ENCODE data around the gene CDH4. TPM values are rescaled to one million over a fixed set of nuclear protein-coding genes. Genes with fewer than 3 reads are reported as not detected.
A peak's percentile ranks its signal among the peaks of the same experiment; 100 is the strongest.

CDH4 gene
- total and polyA plus RNA-seq, 2 of the 8 experiments (the other 6 are each of a cell fraction or from before 2014, with no cell fraction given): 4.3 to 7.9 TPM

- FAIRE-seq: no peak
- TF ChIP-seq GABPA (IDR thresholded peaks at IDR 0.05; ENCODE audit: borderline replicate concordance, insufficient read depth, low read length) (no peak), CHD2 (IDR thresholded peaks at IDR 0.05; ENCODE audit: low read length) (no peak), FOSL1 (IDR thresholded peaks at IDR 0.05; ENCODE audit: insufficient read depth, low read depth, low read length) (no peak), NRF1 (IDR thresholded peaks at IDR 0.05; ENCODE audit: low read depth, low read length) (no peak), SIX5 (IDR thresholded peaks at IDR 0.05; ENCODE audit: low read depth, low read length) (no peak), CHD1 (IDR thresholded peaks at IDR 0.05; ENCODE audit: low read depth, low read length) (no peak), SAP30 (IDR thresholded peaks at IDR 0.05; ENCODE audit: insufficient read depth, insufficient replicate concordance, low read length) (no peak), CBX8 (IDR thresholded peaks at IDR 0.05; ENCODE audit: borderline replicate concordance, low read depth, low read length) (no peak), BCL11A (IDR thresholded peaks at IDR 0.05; ENCODE audit: low read depth in 2 of 2, low read length in 2 of 2) (no peak), EZH2 (IDR thresholded peaks at IDR 0.05; ENCODE audit: low read depth, low read length, severe bottlenecking) (no peak), TEAD4 (IDR thresholded peaks at IDR 0.05; ENCODE audit: low read depth, low read length) (no peak), CEBPB (IDR thresholded peaks at IDR 0.05; ENCODE audit: low read depth, low read length) (no peak), TCF12 (IDR thresholded peaks at IDR 0.05; ENCODE audit: low read depth, low read length) (no peak), GTF2F1 (IDR thresholded peaks at IDR 0.05; ENCODE audit: borderline replicate concordance, low read depth, low read length) (no peak)
These were observed 310.9 kb downstream of the CDH4 start for GRCh38 chr20:61562897-61563504.

More at GRCh38 chr20:61562897-61563504, 310.9 kb downstream of the CDH4 start:
- Histone ChIP-seq H3K27ac (ENCODE audit: low read depth, low read length) (no peak overlapping the region), H3K23me2 (ENCODE audit: low read depth, low read length) (no peaks in the 10 kb centered on the region; the same call in 1 of the 2 replicates), H2BK12ac (ENCODE audit: low read depth, low read length) (peak overlapping the region; percentile 80; the same call in 1 of the 2 replicates), H3K4me1 (replicated peaks in 1 of 4; ENCODE audit: control insufficient read depth in 3 of 4, insufficient read depth in 4 of 4, low read length in 3 of 4) (peaks cover 0 to 19% (median 8%) of the 10 kb centered on the region in 4 experiments; a peak in 6 of 7 replicates), H3K4me2 (ENCODE audit: insufficient read depth in 1 of 2, low read depth in 2 of 2, low read length in 2 of 2) (no peak overlapping the region), H4K91ac (replicated peaks; ENCODE audit: insufficient read length, low read length) (peak overlapping the region; percentile 75), H3K4me3 (ENCODE audit: extremely low read depth in 1 of 4, insufficient read depth in 2 of 4, low read depth in 3 of 4, low read length in 4 of 4) (no peak overlapping the region), H3K18ac (ENCODE audit: extremely low read depth, low read length) (peak overlapping the region; percentile 71), H2BK15ac (ENCODE audit: low read length) (no peak overlapping the region; the same call in 1 of the 2 replicates), H3K79me2 (ENCODE audit: control insufficient read depth in 1 of 2, insufficient read depth in 2 of 2, low read length in 2 of 2) (no peaks in the 10 kb centered on the region), H3K9me3 (ENCODE audit: insufficient read depth in 2 of 2, low read depth in 1 of 2, low read length in 1 of 2) (no peaks in the 10 kb centered on the region), H2BK120ac (replicated peaks; ENCODE audit: low read depth, low read length) (no peak overlapping the region), H3K79me1 (ENCODE audit: low read depth, low read length) (no peaks in the 10 kb centered on the region), H3K36me3 (ENCODE audit: control insufficient read depth in 2 of 4, insufficient read depth in 4 of 4, low read length in 3 of 4) (no peaks in the 10 kb centered on the region), H3K27me3 (replicated peaks in 1 of 4; ENCODE audit: control insufficient read depth in 3 of 4, extremely low read depth in 1 of 4, insufficient read depth in 3 of 4, low read length in 3 of 4) (no peaks in the 10 kb centered on the region; a peak in 2 of 7 replicates), H2AK5ac (ENCODE audit: low read depth, low read length) (no peak overlapping the region), H2BK20ac (ENCODE audit: low read length) (0 out of 2 replicates have a peak overlapping the region, but pooled peaks have one; percentile 48), H3K56ac (replicated peaks; ENCODE audit: insufficient read length, low read depth, low read length) (no peak overlapping the region), H3K14ac (ENCODE audit: insufficient read length) (no peak overlapping the region), H4K8ac (ENCODE audit: extremely low read depth, insufficient read depth, low read length) (peak overlapping the region; percentile 14; the same call in 1 of the 2 replicates), H2BK5ac (ENCODE audit: low read depth, low read length) (no peak overlapping the region), H3K4ac (replicated peaks; ENCODE audit: insufficient read length, low read depth, low read length) (no peak overlapping the region), H2AFZ (ENCODE audit: low read length) (no peak overlapping the region), H4K20me1 (replicated peaks in 1 of 2; ENCODE audit: control insufficient read depth in 1 of 2, insufficient read depth in 2 of 2, low read length in 2 of 2) (no peaks in the 10 kb centered on the region), H3K23ac (ENCODE audit: insufficient read length) (no peak overlapping the region), H4K5ac (ENCODE audit: insufficient read length, low read depth, low read length) (no peak overlapping the region), H3K9ac (replicated peaks in 1 of 4; ENCODE audit: extremely low read depth in 1 of 4, low read depth in 3 of 4, low read length in 3 of 4) (no peak overlapping the region)
- WGBS, 2 experiments (ENCODE audit: extremely low coverage in 1 of 2, insufficient coverage in 1 of 2, insufficient read length in 1 of 2, insufficient replicate concordance in 2 of 2, low coverage in 1 of 2, low lambda C conversion rate in 2 of 2, missing lambda C conversion rate in 1 of 2): 88% methylated on average over 16 of the region's 16 CpGs; no CpG with 5 or more reads in 1 of the 2 experiments
- no peak for DNase-seq (ENCODE audit: low read depth in 1 of 2, low spot score in 2 of 2)
- ChIA-PET POLR2A (ENCODE audit: partially characterized antibody) (no interaction called here), CTCF (ENCODE audit: partially characterized antibody) (interaction anchor here (1.1 to 1.6 kb wide), 3 partner anchors 26 to 300 kb away, joined by 3 to 5 read pairs (median 4); no protein-coding TSS in a partner anchor)

Data from H1 (cell line).